ENCODE results near the gene MPND. TPM values are rescaled to one million over a fixed set of nuclear protein-coding genes. Genes with fewer than 3 reads are reported as not detected.

MPND gene
- total RNA-seq, 1 experiment from 2014 or later = 24.3 TPM

- TF ChIP-seq REST (IDR thresholded peaks at IDR 0.05; ENCODE audit: low read depth) (no peak), EZH2 (IDR thresholded peaks at IDR 0.05) (no peak), JUND (IDR thresholded peaks at IDR 0.05) (no peak), TCF7L2 (IDR thresholded peaks at IDR 0.05; ENCODE audit: borderline replicate concordance, extremely low read depth, insufficient read depth, insufficient read length) (no peak), CEBPB (IDR thresholded peaks at IDR 0.05; ENCODE audit: low read depth) (no peak)
Measured at GRCh38 chr19:4370418-4371041, 27.2 kb downstream of the MPND start (continued).

GRCh38 chr19:4371247-4372164 lies 28.1 kb downstream of the MPND start:
- Histone ChIP-seq H3K4me1 (ENCODE audit: control insufficient read depth in 1 of 2, insufficient read depth in 2 of 2, low read length in 2 of 2) (peaks cover 32 to 58% of the 10 kb centered on the region in 2 experiments), H4K20me1 (ENCODE audit: insufficient read depth) (no peaks in the 10 kb centered on the region; the same call in 1 of the 2 replicates), H3K4me2 (ENCODE audit: low read length) (no peak overlapping the region), H3K79me2 (ENCODE audit: insufficient read depth, low read length) (peaks cover 92% of the 10 kb centered on the region), H3K9me2 (ENCODE audit: insufficient read depth) (no peaks in the 10 kb centered on the region), H3K27me3 (ENCODE audit: insufficient read depth, low read length) (no peaks in the 10 kb centered on the region), H3K9ac (ENCODE audit: low read length) (no peak overlapping the region), H3K9me3 (ENCODE audit: control insufficient read depth in 1 of 2, insufficient read depth in 1 of 2, low read depth in 1 of 2, low read length in 2 of 2) (no peaks in the 10 kb centered on the region), H3K4me3 (replicated peaks in 1 of 2; ENCODE audit: low read depth in 1 of 2, low read length in 2 of 2) (no peak overlapping the region), H3K27ac (ENCODE audit: low read depth, low read length) (no peak overlapping the region; the same call in 1 of the 2 replicates), H2AFZ (ENCODE audit: low read depth, low read length, poor library complexity, severe bottlenecking) (no peak overlapping the region), H3K36me3 (ENCODE audit: control insufficient read depth in 1 of 2, insufficient read depth in 2 of 2, low read length in 2 of 2) (no peaks in the 10 kb centered on the region)
- TF ChIP-seq JUND (IDR thresholded peaks at IDR 0.05) (no peak), ZNF274 (IDR thresholded peaks at IDR 0.05; ENCODE audit: low read depth, low read length) (no peak), EZH2 (IDR thresholded peaks at IDR 0.05) (no peak)
- BruUV-seq (replicated peaks) = no TSS peak
- intact Hi-C loops (cut with micrococcal nuclease) = no loop called here
- DNase-seq (ENCODE audit: low read depth, low spot score) = no peak
- ChIA-PET CTCF (no interaction called here), POLR2A (no interaction called here), RAD21 (ENCODE audit: low non-redundant PET in 1 of 2, low total read pairs in 2 of 2, uncharacterized antibody in 2 of 2, unreplicated experiment in 2 of 2) (no interaction called here)
- ATAC-seq = no peak
